Measurements from ENCODE around the gene SHROOM2.

SHROOM2 gene

GRCh38 chrX:9842541-9842940 lies 56.3 kb downstream of the SHROOM2 start:
- no peak for DNase-seq (ENCODE audit: low read depth in 1 of 2, low spot score in 1 of 2)

GRCh38 chrX:9844936-9845577 lies 58.8 kb downstream of the SHROOM2 start:
- no peak for DNase-seq (ENCODE audit: low read depth in 1 of 2, low spot score in 1 of 2)
- H3K27me3 ChIP-seq (ENCODE audit: insufficient read depth, poor library complexity, severe bottlenecking) = no peaks in the 10 kb centered on the region
- H3K27ac ChIP-seq (replicated peaks) = no peak overlapping the region
- no peak for TF ChIP-seq POLR2AphosphoS5 (IDR thresholded peaks at IDR 0.05; ENCODE audit: low read depth)
- TF ChIP-seq REST (IDR thresholded peaks at IDR 0.05; ENCODE audit: insufficient replicate concordance, low read depth) = no peak
- no peak for TF ChIP-seq GABPA (IDR thresholded peaks at IDR 0.05; ENCODE audit: low read depth)
- no peak for TF ChIP-seq SPI1 (IDR thresholded peaks at IDR 0.05; ENCODE audit: borderline replicate concordance, low read depth)
- H3K4me3 ChIP-seq (replicated peaks; ENCODE audit: insufficient read depth, low read length) = no peak overlapping the region

More at GRCh38 chrX:9842541-9842940, 56.3 kb downstream of the SHROOM2 start:
- Histone ChIP-seq H3K27ac (replicated peaks) (no peak overlapping the region), H3K4me3 (replicated peaks; ENCODE audit: insufficient read depth, low read length) (no peak overlapping the region), H3K27me3 (ENCODE audit: insufficient read depth, poor library complexity, severe bottlenecking) (no peaks in the 10 kb centered on the region)
- TF ChIP-seq GABPA (IDR thresholded peaks at IDR 0.05; ENCODE audit: low read depth) (no peak), POLR2AphosphoS5 (IDR thresholded peaks at IDR 0.05; ENCODE audit: low read depth) (no peak), CTCF (IDR thresholded peaks at IDR 0.05; ENCODE audit: insufficient read depth, low read length) (no peak), SPI1 (IDR thresholded peaks at IDR 0.05; ENCODE audit: borderline replicate concordance, low read depth) (no peak), REST (IDR thresholded peaks at IDR 0.05; ENCODE audit: insufficient replicate concordance, low read depth) (no peak)

- TF ChIP-seq POLR2AphosphoS5 (IDR thresholded peaks at IDR 0.05; ENCODE audit: low read depth) (no peak), REST (IDR thresholded peaks at IDR 0.05; ENCODE audit: insufficient replicate concordance, low read depth) (no peak), CTCF (IDR thresholded peaks at IDR 0.05; ENCODE audit: insufficient read depth, low read length) (no peak), GABPA (IDR thresholded peaks at IDR 0.05; ENCODE audit: low read depth) (no peak), SPI1 (IDR thresholded peaks at IDR 0.05; ENCODE audit: borderline replicate concordance, low read depth) (no peak)
- DNase-seq (ENCODE audit: low read depth in 1 of 2, low spot score in 1 of 2) = no peak
- Histone ChIP-seq H3K4me3 (replicated peaks; ENCODE audit: insufficient read depth, low read length) (no peak overlapping the region), H3K27me3 (ENCODE audit: insufficient read depth, poor library complexity, severe bottlenecking) (no peaks in the 10 kb centered on the region), H3K27ac (replicated peaks) (no peak overlapping the region)
Observed at GRCh38 chrX:9845578-9845952, 59.3 kb downstream of the SHROOM2 start.

Measured in HL-60 (cell line).